K562 (cell line): Measurements from ENCODE around the gene GJA8. TPM values are rescaled to one million over a fixed set of nuclear protein-coding genes. Genes with fewer than 3 reads are reported as not detected.

Source experiments
- ATAC-seq: fragments of 200-7000 bp; cut with Tn5 transposase; 3 replicates; pipeline ENCODE4 v1.9.1; 2020; ENCODE audit warnings: moderate library complexity
- BruUV-seq: library from RNA; stranded (reverse); fragments of 400-500 nt; replicated peaks from 2 replicates; lab custom pipeline; 2021; lab: Mats Ljungman, UMichigan
- CTCF ChIA-PET: fragments of 300-600 bp; formaldehyde crosslinking; extraction: SDS; loops from one replicate; lab custom pipeline; 2021; ENCODE audit warnings: low intra/inter-chr PET ratio; lab: Yijun Ruan, JAX
- POLR2A ChIA-PET: fragments of 300-600, 350-650 bp; sonication (Branson Sonifier 250); formaldehyde crosslinking; extraction: SDS; loops from one replicate; lab custom pipeline; 2021; ENCODE audit warnings: antibody characterized with exemption, inconsistent platforms; lab: Yijun Ruan, JAX
- DNase-seq, 4 experiments: peaks; one replicate each; pipeline versions ENCODE4 v3.0.0 to v3.0.0-alpha.2; 2011 to 2018; ENCODE audit warnings: low spot score in 3 of 4, mixed read lengths in 3 of 4; ENCODE audit errors: extremely low read depth in 1 of 4
- FAIRE-seq: peaks from 2 replicates; lab custom pipeline; 2011; peaks lifted over from hg19 to GRCh38; lab: Jason Lieb, UNC
- H2AFZ ChIP-seq: 2 replicates; pipeline ENCODE4 v1.6.0; 2011; ENCODE audit warnings: low read depth, low read length, control low read depth, inconsistent platforms
- H3K27ac ChIP-seq: fragments of 200-600 bp; 3 replicates; pipeline ENCODE4 v1.8.0; 2011; ENCODE audit warnings: low read depth, mild to moderate bottlenecking, control low read depth, inconsistent platforms, low read length, moderate library complexity, mixed read lengths; ENCODE audit errors: extremely low read depth
- H3K27me3 ChIP-seq, 2 experiments: fragments of 300-600 bp in 1 of 2; 2 replicates in 1 of 2; 3 replicates in 1 of 2; pipeline versions ENCODE4 v1.6.0 to v1.8.0; 2011; ENCODE audit warnings: inconsistent platforms in 2 of 2, low read length in 2 of 2, mild to moderate bottlenecking in 1 of 2, mixed read lengths in 1 of 2, moderate library complexity in 1 of 2; ENCODE audit not compliant: control insufficient read depth in 2 of 2, insufficient read depth in 2 of 2
- H3K36me3 ChIP-seq: fragments of 300-600 bp; 3 replicates; pipeline ENCODE4 v1.8.0; 2011; ENCODE audit warnings: mild to moderate bottlenecking, low read length, inconsistent platforms; ENCODE audit not compliant: control insufficient read depth, insufficient read depth
- H3K4me1 ChIP-seq, 2 experiments: fragments of 200-600 bp in 1 of 2; replicated peaks in 1 of 2; 2 replicates in 1 of 2; 3 replicates in 1 of 2; pipeline versions ENCODE4 v1.5.1 to v1.8.0; 2011; ENCODE audit warnings: inconsistent platforms in 2 of 2, low read length in 2 of 2, mild to moderate bottlenecking in 1 of 2, mixed read lengths in 1 of 2, moderate library complexity in 1 of 2; ENCODE audit not compliant: control insufficient read depth in 2 of 2, insufficient read depth in 2 of 2
- H3K4me2 ChIP-seq: 2 replicates; pipeline ENCODE4 v1.6.1; 2011; ENCODE audit warnings: low read length, control low read depth, inconsistent platforms, mixed read lengths; ENCODE audit not compliant: insufficient read depth
- H3K4me3 ChIP-seq: fragments of 200-600 bp; sonication (generic), shearing (Covaris generic); 2 replicates; pipeline ENCODE4 v1.5.1; 2016; ENCODE audit warnings: control low read depth, inconsistent platforms
- H3K79me2 ChIP-seq: fragments of 200-600 bp; 3 replicates; pipeline ENCODE4 v1.8.0; 2011; ENCODE audit warnings: low read length, inconsistent platforms; ENCODE audit not compliant: control insufficient read depth, insufficient read depth
- H3K9ac ChIP-seq, 2 experiments: 2 replicates each; pipeline versions ENCODE4 v1.6.0 to v1.6.1; 2011; ENCODE audit warnings: low read depth in 2 of 2, low read length in 2 of 2, control low read depth in 1 of 2, inconsistent platforms in 1 of 2, mild to moderate bottlenecking in 1 of 2, mixed read lengths in 1 of 2; ENCODE audit not compliant: insufficient read depth in 1 of 2
- H3K9me1 ChIP-seq: one replicate; pipeline ENCODE4 v1.6.0; 2011; ENCODE audit warnings: inconsistent platforms, mild to moderate bottlenecking, low read length, moderate library complexity; ENCODE audit not compliant: control insufficient read depth, insufficient read depth
- H3K9me3 ChIP-seq: replicated peaks from 2 replicates; pipeline ENCODE4 v1.5.1; 2011; ENCODE audit warnings: low read depth, low read length, inconsistent platforms; ENCODE audit not compliant: control insufficient read depth, insufficient read depth
- H4K20me1 ChIP-seq: replicated peaks from 2 replicates; pipeline ENCODE4 v1.6.1; 2011; ENCODE audit warnings: low read length, inconsistent platforms, mixed read lengths; ENCODE audit not compliant: control insufficient read depth, insufficient read depth
- KLF16 ChIP-seq: IDR thresholded peaks from 2 replicates; pipeline ENCODE4 v1.6.1; 2016; ENCODE audit warnings: antibody characterized with exemption
- L3MBTL2 ChIP-seq: fragments of 450-650 bp; IDR thresholded peaks from 2 replicates; pipeline ENCODE4 v1.6.1; 2016; ENCODE audit warnings: mild to moderate bottlenecking, moderate library complexity
- THAP12 ChIP-seq: fragments of 250-450 bp; sonication (Bioruptor Pico); IDR thresholded peaks from 2 replicates; pipeline ENCODE4 v1.9.0; 2021; ENCODE audit warnings: mild to moderate bottlenecking, inconsistent platforms
- XRCC4 ChIP-seq: IDR thresholded peaks from one replicate; pipeline ENCODE4 v1.6.1; 2011; ENCODE audit not compliant: insufficient read depth, insufficient read length; ENCODE audit errors: extremely low read depth
- ZFPM2 ChIP-seq: fragments of 250-450 bp; sonication (Bioruptor Pico); IDR thresholded peaks from 2 replicates; pipeline ENCODE4 v1.5.1; 2022; ENCODE audit warnings: mild to moderate bottlenecking
- ZNF3 ChIP-seq: fragments of 250-450 bp; sonication (Bioruptor Pico); IDR thresholded peaks from 2 replicates; pipeline ENCODE4 v1.5.0; 2021; ENCODE audit warnings: mild to moderate bottlenecking, moderate library complexity
- WGBS: fragments of 100-300 bp; shearing (Covaris generic); methylation state at CpG from one replicate; pipeline ENCODE4 v1.1.6; 2016; ENCODE audit warnings: low coverage, mixed read lengths; ENCODE audit not compliant: insufficient coverage; ENCODE audit errors: missing lambda C conversion rate; 5-methylcytosine and 5-hydroxymethylcytosine counted together
- in situ Hi-C: fragments of 300-500 bp; cut with MboI; formaldehyde crosslinking; loops from 4 replicates; pipeline ENCODE4 v1.15.0; 2018; ENCODE audit warnings: inconsistent platforms, mixed read lengths
- intact Hi-C: fragments of 100-400 bp; cut with micrococcal nuclease; formaldehyde crosslinking; loops from 2 replicates; pipeline ENCODE4 v1.14.2; 2022
- polyA plus RNA-seq, 8 experiments: library from polyadenylated mRNA; depleted of rRNA in 4 of 8; stranded (reverse) in 5 of 8; unstranded in 3 of 8; fragments of >200 nt; fragmentation: Nextera tagmentation in 2 of 8; fragmentation: Illumina TruSeq in 1 of 8; extraction: Ambion mirVana in 2 of 8; extraction: Trizol in 1 of 8; gene quantifications; 2 replicates each; pipeline versions ENCODE4 v1.2.1 to v1.2.3, GENCODE V29; 2011 to 2014; ENCODE audit warnings: inconsistent platforms in 1 of 8, missing spikeins in 1 of 8
- total RNA-seq, 7 experiments: library from RNA; depleted of rRNA in 6 of 7; stranded (reverse); fragments of >200 nt in 6 of 7; fragmentation: Illumina TruSeq in 2 of 7; extraction: Trizol in 2 of 7; gene quantifications; 2 replicates each; pipeline versions ENCODE4 v1.2.1 to v1.2.3, GENCODE V29; 2011 to 2021; ENCODE audit warnings: low replicate concordance in 1 of 7
- TF ChIP-seq, protein P1 (sequence below): fragments of 450-650 bp; IDR thresholded peaks from 2 replicates; pipeline ENCODE4 v1.6.1; 2016; ENCODE audit warnings: mild to moderate bottlenecking, moderate library complexity

The GJA8 gene
- total and polyA plus RNA-seq, 9 of the 15 experiments (the other 6 are each of a cell fraction or from before 2014, with no cell fraction given) = not detected

- TF ChIP-seq THAP12 (CRISPR knock-in tag) (no peak), XRCC4 (no peak), ZFPM2 (CRISPR knock-in tag) (no peak), KLF16 (no peak)
- TF ChIP-seq, all 486 proteins: peak for 0
Observed at GRCh38 chr1:147904726-147905125, 2.1 kb downstream of the GJA8 start (continued).

DNA sequence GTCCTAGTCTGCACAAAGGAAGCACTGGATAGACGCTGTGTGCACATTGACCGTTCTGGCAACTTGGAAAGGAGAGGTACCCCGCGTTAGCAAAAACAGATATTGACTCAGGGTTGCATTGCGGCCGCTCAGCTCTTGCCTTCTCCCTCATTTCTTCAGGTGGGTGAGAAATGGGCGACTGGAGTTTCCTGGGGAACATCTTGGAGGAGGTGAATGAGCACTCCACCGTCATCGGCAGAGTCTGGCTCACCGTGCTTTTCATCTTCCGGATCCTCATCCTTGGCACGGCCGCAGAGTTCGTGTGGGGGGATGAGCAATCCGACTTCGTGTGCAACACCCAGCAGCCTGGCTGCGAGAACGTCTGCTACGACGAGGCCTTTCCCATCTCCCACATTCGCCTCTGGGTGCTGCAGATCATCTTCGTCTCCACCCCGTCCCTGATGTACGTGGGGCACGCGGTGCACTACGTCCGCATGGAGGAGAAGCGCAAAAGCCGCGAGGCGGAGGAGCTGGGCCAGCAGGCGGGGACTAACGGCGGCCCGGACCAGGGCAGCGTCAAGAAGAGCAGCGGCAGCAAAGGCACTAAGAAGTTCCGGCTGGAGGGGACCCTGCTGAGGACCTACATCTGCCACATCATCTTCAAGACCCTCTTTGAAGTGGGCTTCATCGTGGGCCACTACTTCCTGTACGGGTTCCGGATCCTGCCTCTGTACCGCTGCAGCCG, 5.4 kb downstream of the GJA8 start:
- peaks cover 22% of the 10 kb centered on the region in 2 experiments for H3K27me3 ChIP-seq
- POLR2A ChIA-PET = no interaction called here
- no peaks in the 10 kb centered on the region for H3K36me3 ChIP-seq
- in situ Hi-C loops = no loop called here
- H3K4me1 ChIP-seq = peaks cover 0 to 6% of the 10 kb centered on the region in 2 experiments; a peak in 2 of 5 replicates
- H2AFZ ChIP-seq = no peak overlapping the region
- intact Hi-C loops = no loop called here
- no peak for DNase-seq
- no peaks in the 10 kb centered on the region for H3K79me2 ChIP-seq
- no peak for ATAC-seq
- no peak overlapping the region for H3K27ac ChIP-seq
- H3K9ac ChIP-seq = no peak overlapping the region
- H3K9me3 ChIP-seq = no peaks in the 10 kb centered on the region
- H4K20me1 ChIP-seq = no peaks in the 10 kb centered on the region
- CTCF ChIA-PET = no interaction called here
- BruUV-seq = no TSS peak
- 25% methylated on average over 44 of the region's 44 CpGs for WGBS
- H3K4me3 ChIP-seq = no peak overlapping the region
- no peaks in the 10 kb centered on the region for H3K9me1 ChIP-seq
- FAIRE-seq = no peak
- no peak overlapping the region for H3K4me2 ChIP-seq
- TF ChIP-seq, protein P1, sequence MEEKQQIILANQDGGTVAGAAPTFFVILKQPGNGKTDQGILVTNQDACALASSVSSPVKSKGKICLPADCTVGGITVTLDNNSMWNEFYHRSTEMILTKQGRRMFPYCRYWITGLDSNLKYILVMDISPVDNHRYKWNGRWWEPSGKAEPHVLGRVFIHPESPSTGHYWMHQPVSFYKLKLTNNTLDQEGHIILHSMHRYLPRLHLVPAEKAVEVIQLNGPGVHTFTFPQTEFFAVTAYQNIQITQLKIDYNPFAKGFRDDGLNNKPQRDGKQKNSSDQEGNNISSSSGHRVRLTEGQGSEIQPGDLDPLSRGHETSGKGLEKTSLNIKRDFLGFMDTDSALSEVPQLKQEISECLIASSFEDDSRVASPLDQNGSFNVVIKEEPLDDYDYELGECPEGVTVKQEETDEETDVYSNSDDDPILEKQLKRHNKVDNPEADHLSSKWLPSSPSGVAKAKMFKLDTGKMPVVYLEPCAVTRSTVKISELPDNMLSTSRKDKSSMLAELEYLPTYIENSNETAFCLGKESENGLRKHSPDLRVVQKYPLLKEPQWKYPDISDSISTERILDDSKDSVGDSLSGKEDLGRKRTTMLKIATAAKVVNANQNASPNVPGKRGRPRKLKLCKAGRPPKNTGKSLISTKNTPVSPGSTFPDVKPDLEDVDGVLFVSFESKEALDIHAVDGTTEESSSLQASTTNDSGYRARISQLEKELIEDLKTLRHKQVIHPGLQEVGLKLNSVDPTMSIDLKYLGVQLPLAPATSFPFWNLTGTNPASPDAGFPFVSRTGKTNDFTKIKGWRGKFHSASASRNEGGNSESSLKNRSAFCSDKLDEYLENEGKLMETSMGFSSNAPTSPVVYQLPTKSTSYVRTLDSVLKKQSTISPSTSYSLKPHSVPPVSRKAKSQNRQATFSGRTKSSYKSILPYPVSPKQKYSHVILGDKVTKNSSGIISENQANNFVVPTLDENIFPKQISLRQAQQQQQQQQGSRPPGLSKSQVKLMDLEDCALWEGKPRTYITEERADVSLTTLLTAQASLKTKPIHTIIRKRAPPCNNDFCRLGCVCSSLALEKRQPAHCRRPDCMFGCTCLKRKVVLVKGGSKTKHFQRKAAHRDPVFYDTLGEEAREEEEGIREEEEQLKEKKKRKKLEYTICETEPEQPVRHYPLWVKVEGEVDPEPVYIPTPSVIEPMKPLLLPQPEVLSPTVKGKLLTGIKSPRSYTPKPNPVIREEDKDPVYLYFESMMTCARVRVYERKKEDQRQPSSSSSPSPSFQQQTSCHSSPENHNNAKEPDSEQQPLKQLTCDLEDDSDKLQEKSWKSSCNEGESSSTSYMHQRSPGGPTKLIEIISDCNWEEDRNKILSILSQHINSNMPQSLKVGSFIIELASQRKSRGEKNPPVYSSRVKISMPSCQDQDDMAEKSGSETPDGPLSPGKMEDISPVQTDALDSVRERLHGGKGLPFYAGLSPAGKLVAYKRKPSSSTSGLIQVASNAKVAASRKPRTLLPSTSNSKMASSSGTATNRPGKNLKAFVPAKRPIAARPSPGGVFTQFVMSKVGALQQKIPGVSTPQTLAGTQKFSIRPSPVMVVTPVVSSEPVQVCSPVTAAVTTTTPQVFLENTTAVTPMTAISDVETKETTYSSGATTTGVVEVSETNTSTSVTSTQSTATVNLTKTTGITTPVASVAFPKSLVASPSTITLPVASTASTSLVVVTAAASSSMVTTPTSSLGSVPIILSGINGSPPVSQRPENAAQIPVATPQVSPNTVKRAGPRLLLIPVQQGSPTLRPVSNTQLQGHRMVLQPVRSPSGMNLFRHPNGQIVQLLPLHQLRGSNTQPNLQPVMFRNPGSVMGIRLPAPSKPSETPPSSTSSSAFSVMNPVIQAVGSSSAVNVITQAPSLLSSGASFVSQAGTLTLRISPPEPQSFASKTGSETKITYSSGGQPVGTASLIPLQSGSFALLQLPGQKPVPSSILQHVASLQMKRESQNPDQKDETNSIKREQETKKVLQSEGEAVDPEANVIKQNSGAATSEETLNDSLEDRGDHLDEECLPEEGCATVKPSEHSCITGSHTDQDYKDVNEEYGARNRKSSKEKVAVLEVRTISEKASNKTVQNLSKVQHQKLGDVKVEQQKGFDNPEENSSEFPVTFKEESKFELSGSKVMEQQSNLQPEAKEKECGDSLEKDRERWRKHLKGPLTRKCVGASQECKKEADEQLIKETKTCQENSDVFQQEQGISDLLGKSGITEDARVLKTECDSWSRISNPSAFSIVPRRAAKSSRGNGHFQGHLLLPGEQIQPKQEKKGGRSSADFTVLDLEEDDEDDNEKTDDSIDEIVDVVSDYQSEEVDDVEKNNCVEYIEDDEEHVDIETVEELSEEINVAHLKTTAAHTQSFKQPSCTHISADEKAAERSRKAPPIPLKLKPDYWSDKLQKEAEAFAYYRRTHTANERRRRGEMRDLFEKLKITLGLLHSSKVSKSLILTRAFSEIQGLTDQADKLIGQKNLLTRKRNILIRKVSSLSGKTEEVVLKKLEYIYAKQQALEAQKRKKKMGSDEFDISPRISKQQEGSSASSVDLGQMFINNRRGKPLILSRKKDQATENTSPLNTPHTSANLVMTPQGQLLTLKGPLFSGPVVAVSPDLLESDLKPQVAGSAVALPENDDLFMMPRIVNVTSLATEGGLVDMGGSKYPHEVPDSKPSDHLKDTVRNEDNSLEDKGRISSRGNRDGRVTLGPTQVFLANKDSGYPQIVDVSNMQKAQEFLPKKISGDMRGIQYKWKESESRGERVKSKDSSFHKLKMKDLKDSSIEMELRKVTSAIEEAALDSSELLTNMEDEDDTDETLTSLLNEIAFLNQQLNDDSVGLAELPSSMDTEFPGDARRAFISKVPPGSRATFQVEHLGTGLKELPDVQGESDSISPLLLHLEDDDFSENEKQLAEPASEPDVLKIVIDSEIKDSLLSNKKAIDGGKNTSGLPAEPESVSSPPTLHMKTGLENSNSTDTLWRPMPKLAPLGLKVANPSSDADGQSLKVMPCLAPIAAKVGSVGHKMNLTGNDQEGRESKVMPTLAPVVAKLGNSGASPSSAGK = peak; percentile 57; the same call in 1 of the 2 replicates
- TF ChIP-seq ZNF3 (no peak), L3MBTL2 (peak; percentile 41)
